Measurements from ENCODE around the gene KAZN.
"Not testable (repeated sequence)": the region's sequence is repeated elsewhere in the genome, so short reads cannot be mapped to it uniquely, and the experiment has no call there.

KAZN gene

GRCh38 chr1:14958249-14959058 lies 360.0 kb downstream of the KAZN start:
- DNase-seq (ENCODE audit: low read depth), result no peak

GRCh38 chr1:14959059-14959694 lies 360.7 kb downstream of the KAZN start:
- no peak for DNase-seq (ENCODE audit: low read depth)

GRCh38 chr1:14961661-14962267 lies 363.3 kb downstream of the KAZN start:
- DNase-seq (ENCODE audit: low read depth), result no peak

GRCh38 chr1:14962407-14962806 lies 363.9 kb downstream of the KAZN start:
- no peak for DNase-seq (ENCODE audit: low read depth)

- DNase-seq (ENCODE audit: low read depth), result not testable (repeated sequence)
Measured at GRCh38 chr1:14963791-14964710, 365.6 kb downstream of the KAZN start.

GRCh38 chr1:14964711-14965055 lies 366.2 kb downstream of the KAZN start:
- DNase-seq (ENCODE audit: low read depth), result no peak

- peak; percentile 71 for DNase-seq (ENCODE audit: low read depth)
Measured at GRCh38 chr1:14968251-14968851, 369.9 kb downstream of the KAZN start.

- no peak for DNase-seq (ENCODE audit: low read depth)
Measured at GRCh38 chr1:14969006-14969405, 370.5 kb downstream of the KAZN start.

GRCh38 chr1:14970115-14970798 lies 371.8 kb downstream of the KAZN start:
- peak; percentile 96 for DNase-seq (ENCODE audit: low read depth)

GRCh38 chr1:14970799-14971141 lies 372.3 kb downstream of the KAZN start:
- peak; percentile 16 for DNase-seq (ENCODE audit: low read depth)

- no peak for DNase-seq (ENCODE audit: low read depth)
Measured at GRCh38 chr1:14971221-14971620, 372.7 kb downstream of the KAZN start.

- DNase-seq (ENCODE audit: low read depth), result no peak
Measured at GRCh38 chr1:14972107-14972506, 373.6 kb downstream of the KAZN start.

- DNase-seq (ENCODE audit: low read depth), result no peak
Measured at GRCh38 chr1:14973773-14974172, 375.3 kb downstream of the KAZN start.

- no peak for DNase-seq (ENCODE audit: low read depth)
Measured at GRCh38 chr1:14974361-14974760, 375.9 kb downstream of the KAZN start.

GRCh38 chr1:14975119-14975518 lies 376.6 kb downstream of the KAZN start:
- DNase-seq (ENCODE audit: low read depth), result no peak

- no peak for DNase-seq (ENCODE audit: low read depth)
Measured at GRCh38 chr1:14976256-14976655, 377.8 kb downstream of the KAZN start.

- DNase-seq (ENCODE audit: low read depth), result no peak
Measured at GRCh38 chr1:14977338-14977931, 378.9 kb downstream of the KAZN start.

GRCh38 chr1:14980621-14981218 lies 382.2 kb downstream of the KAZN start:
- DNase-seq (ENCODE audit: low read depth), result peak; percentile 12

- DNase-seq (ENCODE audit: low read depth), result no peak
Measured at GRCh38 chr1:14982029-14982428, 383.5 kb downstream of the KAZN start.

GRCh38 chr1:14983277-14983676 lies 384.8 kb downstream of the KAZN start:
- no peak for DNase-seq (ENCODE audit: low read depth)
